ENCODE measurements around the gene WASL. TPM values are rescaled to one million over a fixed set of nuclear protein-coding genes. Genes with fewer than 3 reads are reported as not detected.

The WASL gene
- total RNA-seq, 2 experiments from 2014 or later, result 4.4 to 6.3 TPM

- DNase-seq (ENCODE audit: low spot score), result no peak
- Histone ChIP-seq H3K36me3 (ENCODE audit: insufficient read depth, low read length) (no peaks in the 10 kb centered on the region), H3K9me3 (ENCODE audit: low read length) (no peaks in the 10 kb centered on the region), H3K79me2 (ENCODE audit: insufficient read depth, low read depth, low read length) (no peaks in the 10 kb centered on the region), H3K9me2 (ENCODE audit: insufficient read depth, low read length) (no peaks in the 10 kb centered on the region), H3K4me3 (ENCODE audit: low read depth, low read length, poor library complexity, severe bottlenecking) (no peak overlapping the region), H4K20me1 (ENCODE audit: insufficient read depth, low read length) (no peaks in the 10 kb centered on the region), H3K4me2 (ENCODE audit: low read length) (no peak overlapping the region), H3K4me1 (ENCODE audit: insufficient read depth, low read length, poor library complexity, severe bottlenecking) (no peaks in the 10 kb centered on the region), H3K27ac (ENCODE audit: low read depth, low read length, poor library complexity, severe bottlenecking) (no peak overlapping the region), H2AFZ (ENCODE audit: low read length) (no peak overlapping the region)
- ChIA-PET CTCF (ENCODE audit: unreplicated experiment) (no interaction called here), POLR2A (no interaction called here)
- intact Hi-C loops (cut with micrococcal nuclease; ENCODE audit: unreplicated experiment), result no loop called here
- TF ChIP-seq EZH2phosphoT487 (IDR thresholded peaks at IDR 0.05; ENCODE audit: borderline replicate concordance, low read depth, low read length) (no peak), CTCF (conservative IDR thresholded peaks at IDR 0.05; ENCODE audit: low read length) (no peak)
- no TSS peak for BruUV-seq (replicated peaks)
Observed at GRCh38 chr7:123787220-123788007, 38.6 kb upstream of the WASL start.

GRCh38 chr7:123784263-123784662, 35.5 kb upstream of the WASL start:
- Histone ChIP-seq H3K79me2 (ENCODE audit: insufficient read depth, low read depth, low read length) (no peaks in the 10 kb centered on the region), H3K4me1 (ENCODE audit: insufficient read depth, low read length, poor library complexity, severe bottlenecking) (no peaks in the 10 kb centered on the region), H3K4me2 (ENCODE audit: low read length) (no peak overlapping the region), H4K20me1 (ENCODE audit: insufficient read depth, low read length) (no peaks in the 10 kb centered on the region), H2AFZ (ENCODE audit: low read length) (no peak overlapping the region), H3K9me3 (ENCODE audit: low read length) (no peaks in the 10 kb centered on the region), H3K36me3 (ENCODE audit: insufficient read depth, low read length) (no peaks in the 10 kb centered on the region), H3K4me3 (ENCODE audit: low read depth, low read length, poor library complexity, severe bottlenecking) (no peak overlapping the region), H3K27ac (ENCODE audit: low read depth, low read length, poor library complexity, severe bottlenecking) (no peak overlapping the region), H3K9me2 (ENCODE audit: insufficient read depth, low read length) (no peaks in the 10 kb centered on the region)
- TF ChIP-seq EZH2phosphoT487 (IDR thresholded peaks at IDR 0.05; ENCODE audit: borderline replicate concordance, low read depth, low read length), result no peak
- TF ChIP-seq CTCF (conservative IDR thresholded peaks at IDR 0.05; ENCODE audit: low read length), result no peak
- intact Hi-C loops (cut with micrococcal nuclease; ENCODE audit: unreplicated experiment), result no loop called here
- BruUV-seq (replicated peaks), result no TSS peak
- ChIA-PET POLR2A (interaction anchor here (1.5 kb wide), 1 partner anchor 15 kb away, joined by 4 read pairs; no protein-coding TSS in a partner anchor), CTCF (ENCODE audit: unreplicated experiment) (no interaction called here)
- no peak for DNase-seq (ENCODE audit: low spot score)

GRCh38 chr7:123783820-123784219, 35.0 kb upstream of the WASL start:
- no peaks in the 10 kb centered on the region for H3K9me3 ChIP-seq (ENCODE audit: low read length)
- H3K79me2 ChIP-seq (ENCODE audit: insufficient read depth, low read depth, low read length), result no peaks in the 10 kb centered on the region
- H3K27ac ChIP-seq (ENCODE audit: low read depth, low read length, poor library complexity, severe bottlenecking), result no peak overlapping the region
- TF ChIP-seq CTCF (conservative IDR thresholded peaks at IDR 0.05; ENCODE audit: low read length), result no peak
- ChIA-PET POLR2A (interaction anchor here (1.5 kb wide), 1 partner anchor 16 kb away, joined by 4 read pairs; no protein-coding TSS in a partner anchor), CTCF (ENCODE audit: unreplicated experiment) (no interaction called here)
- H3K4me1 ChIP-seq (ENCODE audit: insufficient read depth, low read length, poor library complexity, severe bottlenecking), result no peaks in the 10 kb centered on the region
- DNase-seq (ENCODE audit: low spot score), result no peak
- H3K4me3 ChIP-seq (ENCODE audit: low read depth, low read length, poor library complexity, severe bottlenecking), result no peak overlapping the region
- H3K9me2 ChIP-seq (ENCODE audit: insufficient read depth, low read length), result no peaks in the 10 kb centered on the region
- intact Hi-C loops (cut with micrococcal nuclease; ENCODE audit: unreplicated experiment), result no loop called here
- H3K4me2 ChIP-seq (ENCODE audit: low read length), result no peak overlapping the region
- no peaks in the 10 kb centered on the region for H3K36me3 ChIP-seq (ENCODE audit: insufficient read depth, low read length)
- H2AFZ ChIP-seq (ENCODE audit: low read length), result no peak overlapping the region
- no peaks in the 10 kb centered on the region for H4K20me1 ChIP-seq (ENCODE audit: insufficient read depth, low read length)
- BruUV-seq (replicated peaks), result no TSS peak
